GM12878 (cell line): ENCODE data around the gene ZNF615.

Experiments
- BRCA1 ChIP-seq: IDR thresholded peaks from 2 replicates; pipeline ENCODE4 v1.6.1; 2011; ENCODE audit warnings: low read depth, low read length, improper control_type of control experiment
- CREM ChIP-seq: IDR thresholded peaks from 2 replicates; pipeline ENCODE4 v1.6.1; 2014; ENCODE audit warnings: antibody characterized with exemption, low read depth
- MTA3 ChIP-seq: IDR thresholded peaks from 2 replicates; pipeline ENCODE4 v1.6.1; 2012; ENCODE audit warnings: low read length, inconsistent platforms, borderline replicate concordance
- NR2F1 ChIP-seq: fragments of 450-650 bp; conservative IDR thresholded peaks from 2 replicates; pipeline ENCODE4 v1.6.1; 2017; ENCODE audit warnings: mild to moderate bottlenecking
- NRF1 ChIP-seq: conservative IDR thresholded peaks from 2 replicates; pipeline ENCODE4 v1.6.1; 2011; ENCODE audit warnings: mild to moderate bottlenecking, low read depth, low read length, improper control_type of control experiment
- POLR2A ChIP-seq: IDR thresholded peaks from 2 replicates; pipeline ENCODE4 v1.6.1; 2011; ENCODE audit warnings: low read depth, mild to moderate bottlenecking, low read length
- POLR2AphosphoS5 ChIP-seq: IDR thresholded peaks from 2 replicates; pipeline ENCODE4 v1.6.1; 2011; ENCODE audit warnings: mild to moderate bottlenecking, low read length, inconsistent platforms
- RFX5 ChIP-seq: IDR thresholded peaks from 2 replicates; pipeline ENCODE4 v1.6.1; 2011; ENCODE audit warnings: low read depth, low read length, improper control_type of control experiment
- SIX5 ChIP-seq: IDR thresholded peaks from 2 replicates; pipeline ENCODE4 v1.6.1; 2011; ENCODE audit warnings: mild to moderate bottlenecking, low read depth, low read length, moderate library complexity; ENCODE audit not compliant: severe bottlenecking
- TCF12 ChIP-seq: IDR thresholded peaks from 2 replicates; pipeline ENCODE4 v1.6.1; 2011; ENCODE audit warnings: low read depth, mild to moderate bottlenecking, low read length
- TF ChIP-seq, protein P1 (sequence below): IDR thresholded peaks from 2 replicates; pipeline ENCODE4 v1.6.1; 2011; ENCODE audit warnings: low read depth, low read length, improper control_type of control experiment, borderline replicate concordance
- TF ChIP-seq, protein P2 (sequence below), 3 experiments: IDR thresholded peaks in 2 of 3; conservative IDR thresholded peaks in 1 of 3; 2 replicates each; pipeline ENCODE4 v1.5.1; 2011; ENCODE audit warnings: low read depth in 3 of 3, low read length in 3 of 3, mild to moderate bottlenecking in 3 of 3, control low read depth in 2 of 3, moderate library complexity in 2 of 3, inconsistent platforms in 1 of 3, mixed read lengths in 1 of 3; ENCODE audit not compliant: control insufficient read depth in 2 of 3, insufficient read depth in 1 of 3; ENCODE audit errors: extremely low read depth in 1 of 3

- TF ChIP-seq, protein P1, sequence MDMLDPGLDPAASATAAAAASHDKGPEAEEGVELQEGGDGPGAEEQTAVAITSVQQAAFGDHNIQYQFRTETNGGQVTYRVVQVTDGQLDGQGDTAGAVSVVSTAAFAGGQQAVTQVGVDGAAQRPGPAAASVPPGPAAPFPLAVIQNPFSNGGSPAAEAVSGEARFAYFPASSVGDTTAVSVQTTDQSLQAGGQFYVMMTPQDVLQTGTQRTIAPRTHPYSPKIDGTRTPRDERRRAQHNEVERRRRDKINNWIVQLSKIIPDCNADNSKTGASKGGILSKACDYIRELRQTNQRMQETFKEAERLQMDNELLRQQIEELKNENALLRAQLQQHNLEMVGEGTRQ = no peak
- TF ChIP-seq POLR2AphosphoS5 (no peak), NR2F1 (no peak), POLR2A (no peak), MTA3 (no peak), BRCA1 (no peak), NRF1 (no peak), SIX5 (no peak), CREM (no peak), TCF12 (no peak), RFX5 (no peak)
- TF ChIP-seq, protein P2, sequence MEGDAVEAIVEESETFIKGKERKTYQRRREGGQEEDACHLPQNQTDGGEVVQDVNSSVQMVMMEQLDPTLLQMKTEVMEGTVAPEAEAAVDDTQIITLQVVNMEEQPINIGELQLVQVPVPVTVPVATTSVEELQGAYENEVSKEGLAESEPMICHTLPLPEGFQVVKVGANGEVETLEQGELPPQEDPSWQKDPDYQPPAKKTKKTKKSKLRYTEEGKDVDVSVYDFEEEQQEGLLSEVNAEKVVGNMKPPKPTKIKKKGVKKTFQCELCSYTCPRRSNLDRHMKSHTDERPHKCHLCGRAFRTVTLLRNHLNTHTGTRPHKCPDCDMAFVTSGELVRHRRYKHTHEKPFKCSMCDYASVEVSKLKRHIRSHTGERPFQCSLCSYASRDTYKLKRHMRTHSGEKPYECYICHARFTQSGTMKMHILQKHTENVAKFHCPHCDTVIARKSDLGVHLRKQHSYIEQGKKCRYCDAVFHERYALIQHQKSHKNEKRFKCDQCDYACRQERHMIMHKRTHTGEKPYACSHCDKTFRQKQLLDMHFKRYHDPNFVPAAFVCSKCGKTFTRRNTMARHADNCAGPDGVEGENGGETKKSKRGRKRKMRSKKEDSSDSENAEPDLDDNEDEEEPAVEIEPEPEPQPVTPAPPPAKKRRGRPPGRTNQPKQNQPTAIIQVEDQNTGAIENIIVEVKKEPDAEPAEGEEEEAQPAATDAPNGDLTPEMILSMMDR (IDR thresholded peaks at IDR 0.05 in 2 of 3, conservative IDR thresholded peaks at IDR 0.05 in 1 of 3; ENCODE audit: control insufficient read depth in 2 of 3, extremely low read depth in 1 of 3, insufficient read depth in 1 of 3, low read depth in 3 of 3, low read length in 3 of 3) = no peak
Measured at GRCh38 chr19:51993422-51993821, 14.6 kb downstream of the ZNF615 start.
